HG03097 (cell line): ENCODE results near the gene ANKRD10.

Experiments
- ATAC-seq: cut with Tn5 transposase; IDR thresholded peaks from one replicate; pipeline ENCODE4 v1.9.1; 2021; ENCODE audit not compliant: unreplicated experiment, low FRiP score

ANKRD10 gene

DNA sequence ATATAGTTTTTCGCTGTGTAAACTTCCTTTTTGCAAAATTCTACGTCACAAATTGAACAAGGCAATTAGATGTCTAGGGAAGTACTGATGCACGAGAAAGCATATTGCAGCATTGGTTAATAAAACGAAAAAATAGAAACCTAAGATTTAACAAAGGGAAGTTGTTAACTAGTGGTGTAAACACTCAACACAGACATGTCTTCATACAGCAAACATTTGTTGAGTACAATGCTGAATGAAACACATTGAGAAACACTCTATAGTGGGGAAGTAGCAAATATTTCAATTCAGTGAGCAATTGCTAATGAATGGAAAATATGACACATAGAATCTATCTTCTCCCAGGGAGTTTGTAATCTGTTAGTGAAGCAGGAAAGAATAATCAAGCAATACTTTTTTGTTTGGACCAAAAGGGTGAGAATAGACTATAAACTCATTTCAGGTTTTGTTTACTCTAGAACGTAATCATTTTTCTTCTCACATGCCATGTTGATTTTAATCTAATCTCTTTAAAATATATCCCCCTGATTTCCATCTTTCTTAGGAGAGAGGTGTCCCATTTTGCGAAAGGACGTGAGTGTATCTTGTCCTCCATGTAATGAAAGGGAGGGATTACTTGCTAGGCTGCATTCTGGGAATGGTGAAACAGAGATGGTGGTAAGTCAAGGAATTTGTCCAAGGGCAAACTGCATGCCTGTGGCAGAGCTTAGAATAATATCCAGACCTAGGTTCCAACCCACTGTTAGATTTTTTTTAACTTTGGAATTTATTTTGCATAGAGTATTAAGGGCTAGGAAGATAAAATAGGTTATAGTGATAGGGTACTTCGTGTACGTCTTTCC is 1.7 kb upstream of the ANKRD10 start:
- ATAC-seq: no peak

DNA sequence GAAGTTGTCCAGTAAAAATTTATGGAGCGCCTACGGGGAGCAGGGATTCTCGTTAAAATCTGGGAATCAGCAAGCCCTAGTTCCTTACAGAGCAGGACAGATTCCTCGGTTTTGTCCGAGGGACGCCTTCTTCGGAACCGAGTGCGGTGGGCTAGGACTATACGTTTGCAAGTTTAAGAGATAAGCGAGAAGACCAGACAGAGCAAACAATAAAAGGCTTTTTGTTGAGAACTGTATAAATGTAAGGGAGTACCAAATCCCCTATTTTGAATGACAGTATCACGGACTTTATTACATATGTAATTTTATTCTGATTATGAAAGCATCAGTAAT is 971 bp upstream of the ANKRD10 start:
- no peak for ATAC-seq

DNA sequence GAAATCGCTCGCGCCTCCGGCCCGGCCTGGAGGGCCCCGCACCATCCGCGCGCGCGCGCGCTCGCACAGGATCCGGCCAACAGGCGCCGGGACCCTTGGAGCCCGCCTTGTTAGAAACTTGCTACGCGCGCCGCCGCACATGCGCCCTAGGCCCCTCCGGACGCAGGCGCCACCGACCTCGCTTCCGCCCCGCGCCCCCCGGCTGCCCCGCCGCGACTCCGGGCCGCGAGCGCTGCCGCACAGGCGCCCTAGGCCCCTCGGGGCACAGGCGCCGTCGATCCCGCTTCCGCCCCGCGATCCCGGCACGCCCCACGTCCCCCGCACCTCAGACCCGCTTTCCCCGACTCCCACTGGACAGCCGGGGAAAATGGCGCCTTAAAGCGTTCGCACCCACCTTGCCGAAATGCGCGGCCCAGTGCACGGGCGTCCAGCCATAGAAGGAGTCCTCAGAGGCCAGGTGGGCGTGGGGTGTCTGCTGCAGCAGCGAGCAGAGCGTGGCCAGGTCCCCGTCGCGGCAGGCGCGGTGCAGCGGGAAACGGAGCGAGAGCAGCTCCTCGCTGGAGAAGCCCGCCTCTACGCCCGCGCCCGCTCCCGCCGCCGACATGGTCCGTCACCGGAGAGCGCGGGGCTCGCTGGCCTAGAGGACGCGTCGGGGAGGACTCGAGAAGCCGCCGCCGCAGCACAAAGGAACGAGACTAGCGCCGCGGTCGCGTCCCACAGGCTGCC is 375 bp downstream of the ANKRD10 start:
- ATAC-seq: peak; percentile 39

DNA sequence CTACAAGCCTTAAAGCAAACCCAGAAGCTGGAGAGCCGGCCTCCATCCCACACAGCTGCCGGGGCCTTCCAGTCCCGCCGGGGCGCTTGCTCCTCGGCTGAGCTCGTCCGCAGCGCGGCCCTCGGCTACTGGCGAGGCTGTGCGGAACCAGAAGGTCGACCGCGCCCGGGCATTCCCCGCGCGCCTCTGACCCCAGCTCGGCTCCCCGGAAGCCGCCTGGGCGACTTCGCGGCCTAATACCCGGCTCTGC is 863 bp downstream of the ANKRD10 start:
- ATAC-seq: no peak

DNA sequence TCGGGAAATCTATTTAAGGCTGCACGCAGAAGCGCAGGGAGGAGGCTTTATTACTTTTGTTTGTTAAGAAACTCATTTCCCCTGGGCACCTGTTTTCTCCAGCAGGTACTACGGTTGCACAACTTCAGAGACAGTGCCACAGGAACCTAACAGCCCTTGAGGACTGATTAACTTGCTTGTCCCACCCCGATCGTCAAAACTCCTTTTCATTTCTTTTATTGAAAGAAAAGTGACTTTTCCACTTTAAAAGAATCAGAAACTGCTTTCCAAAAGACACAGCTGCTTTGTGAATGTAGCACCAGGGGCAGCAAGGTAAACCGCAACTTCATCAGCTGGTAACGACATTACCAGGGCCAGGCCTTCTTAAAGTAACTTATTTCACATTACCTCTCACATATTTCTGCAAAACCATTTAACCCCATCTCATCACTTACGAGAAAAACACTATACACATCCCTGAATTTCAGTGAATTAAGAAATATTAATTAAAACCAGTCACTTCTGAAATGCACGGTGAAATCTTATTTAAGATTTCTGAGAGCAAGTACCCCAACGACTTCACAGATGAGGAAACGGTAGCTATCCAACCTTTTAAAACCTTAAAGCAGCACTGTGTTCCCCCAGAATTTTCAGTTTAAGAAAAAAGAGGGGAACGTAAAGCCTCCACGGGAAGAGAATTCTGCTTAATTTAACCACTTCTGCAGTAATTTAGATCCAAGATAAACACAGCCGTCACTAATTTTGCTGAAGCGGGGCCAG is 1.4 kb downstream of the ANKRD10 start:
- ATAC-seq: no peak

DNA sequence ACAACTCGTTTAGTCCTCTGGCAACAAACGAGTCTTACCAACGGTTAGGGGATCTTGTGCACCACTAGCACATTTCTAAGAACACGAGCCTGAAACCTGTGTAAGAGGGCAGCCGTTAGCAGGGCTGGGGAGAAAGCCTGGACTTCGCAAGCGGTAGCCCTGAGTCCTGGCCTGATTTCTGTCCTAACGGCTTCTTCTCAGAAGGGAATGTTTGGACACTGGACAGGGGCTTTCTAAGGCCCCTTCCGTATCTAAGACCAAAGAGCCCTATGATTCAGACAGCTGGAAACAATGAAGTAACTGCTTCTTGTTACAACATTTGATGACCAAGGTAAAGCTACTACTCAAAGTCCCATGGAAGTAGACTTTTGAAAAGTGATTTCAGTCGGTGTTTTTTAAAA is 2.2 kb downstream of the ANKRD10 start:
- ATAC-seq: no peak

DNA sequence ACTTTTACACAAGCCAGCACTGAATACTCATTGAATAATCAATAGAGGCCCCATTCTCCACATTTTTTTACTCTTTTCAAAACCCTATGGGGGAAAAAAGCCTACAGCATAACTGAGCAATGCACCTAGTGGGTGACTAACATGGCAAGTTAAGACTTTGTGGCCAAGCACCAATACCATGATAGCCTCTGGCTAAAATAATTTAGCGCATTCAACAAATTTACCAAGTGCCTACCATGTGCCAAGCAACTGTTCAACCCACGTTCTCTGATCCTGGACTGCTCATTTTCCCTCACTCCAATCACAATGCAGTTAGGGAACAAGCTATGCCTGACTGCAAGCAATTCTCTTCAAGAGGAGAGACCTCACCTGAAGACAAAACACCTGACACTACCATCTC is 3.0 kb downstream of the ANKRD10 start:
- no peak for ATAC-seq

DNA sequence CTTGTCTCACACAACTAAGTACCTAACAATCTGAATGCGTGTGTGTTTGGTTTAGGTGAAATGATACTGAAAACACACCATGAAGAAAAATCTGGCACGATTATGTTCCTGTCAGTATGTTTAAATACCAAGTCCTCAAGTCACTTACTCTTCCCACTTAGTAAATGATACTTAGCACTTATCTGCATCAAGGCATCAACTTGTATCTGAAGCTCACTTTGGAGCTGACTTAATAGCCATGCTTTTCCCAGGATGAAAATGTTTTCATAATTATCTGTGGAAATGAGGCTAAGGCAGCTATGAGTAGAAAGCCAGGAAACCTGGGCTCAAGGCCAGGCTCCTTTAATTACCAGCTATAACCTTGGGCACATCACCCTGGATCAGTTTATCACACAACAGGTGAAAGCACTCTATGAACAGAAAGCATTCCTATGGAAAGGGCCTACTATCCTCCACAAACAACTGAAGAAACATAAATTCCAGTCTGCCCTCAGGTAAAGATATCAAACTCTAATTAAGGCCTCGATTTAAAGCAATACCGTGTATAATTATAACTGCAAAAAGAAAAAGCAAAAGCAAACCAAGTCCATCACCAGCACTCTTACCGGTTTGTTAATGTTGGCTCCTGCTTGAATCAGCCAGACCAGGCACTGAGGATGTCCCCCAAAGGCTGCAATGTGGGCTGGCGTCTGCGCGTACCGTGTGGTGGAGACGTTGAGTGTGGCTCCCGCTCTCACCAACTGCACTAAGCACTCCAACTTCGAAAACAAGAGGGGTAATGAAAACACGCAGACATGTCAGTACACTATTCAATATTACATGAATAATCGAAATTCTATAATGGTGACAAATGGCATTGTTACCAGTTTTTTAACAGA is 4.6 kb downstream of the ANKRD10 start:
- no peak for ATAC-seq

DNA sequence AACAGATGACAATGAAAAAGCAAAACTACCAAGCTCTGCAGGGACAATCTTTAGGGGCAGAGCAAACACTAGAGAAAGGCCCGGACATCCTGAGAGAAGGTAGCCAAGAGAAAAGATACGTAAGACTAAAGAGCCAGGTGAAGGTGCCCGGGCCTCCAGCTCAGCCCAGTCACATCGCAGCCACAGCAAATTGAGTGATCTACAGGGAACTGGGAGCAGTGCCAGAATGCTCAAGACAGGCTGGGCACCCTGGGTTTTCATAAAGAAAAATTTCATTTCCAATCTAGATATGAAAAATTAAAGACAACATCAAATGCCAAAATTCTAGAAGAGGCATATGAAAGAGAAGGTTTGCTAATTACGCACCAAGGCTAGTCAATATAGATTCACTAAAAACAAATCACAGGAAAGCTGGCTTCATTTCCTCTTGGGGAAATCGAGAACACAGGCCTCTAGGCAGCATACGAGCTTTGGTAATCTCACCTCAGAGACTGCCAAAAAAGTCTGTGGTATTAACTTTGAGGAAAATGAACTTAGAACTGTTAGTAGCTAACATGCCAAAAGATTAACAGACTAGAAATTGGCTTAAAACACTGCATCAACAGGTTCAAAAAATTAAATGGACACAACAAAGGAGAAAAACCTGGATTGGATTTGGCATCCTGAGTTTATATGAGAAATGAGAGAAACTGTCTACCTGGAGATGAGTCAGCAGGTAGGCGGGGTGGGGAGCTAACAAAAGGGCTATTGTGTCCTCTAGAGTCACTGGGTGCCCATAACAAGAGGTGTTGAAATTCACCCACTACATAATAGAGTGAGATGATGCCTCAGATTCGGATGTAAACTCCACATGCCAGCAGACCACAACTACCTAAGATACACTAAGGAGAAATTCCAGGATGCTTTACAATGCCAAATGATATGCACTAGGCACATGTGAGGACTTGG is 6.6 kb downstream of the ANKRD10 start:
- no peak for ATAC-seq

DNA sequence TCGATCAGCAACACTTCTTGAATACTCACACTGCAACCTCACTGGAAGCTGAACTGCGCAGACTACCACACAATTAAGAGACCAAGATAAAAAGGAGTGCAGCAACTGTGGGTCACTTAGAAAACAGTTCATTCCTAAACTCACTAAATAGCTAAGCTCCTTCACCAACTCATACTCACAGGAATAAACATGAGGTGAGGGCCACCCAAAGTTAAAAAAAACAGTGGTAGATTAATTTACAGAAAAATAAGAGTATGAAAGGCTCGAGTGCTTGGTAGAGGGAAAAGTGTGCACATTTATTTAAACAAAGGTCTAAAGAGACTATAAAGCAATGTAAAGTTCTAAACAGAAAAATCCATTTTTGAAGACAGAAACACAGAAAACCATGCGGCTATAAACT is 7.6 kb downstream of the ANKRD10 start:
- no peak for ATAC-seq

DNA sequence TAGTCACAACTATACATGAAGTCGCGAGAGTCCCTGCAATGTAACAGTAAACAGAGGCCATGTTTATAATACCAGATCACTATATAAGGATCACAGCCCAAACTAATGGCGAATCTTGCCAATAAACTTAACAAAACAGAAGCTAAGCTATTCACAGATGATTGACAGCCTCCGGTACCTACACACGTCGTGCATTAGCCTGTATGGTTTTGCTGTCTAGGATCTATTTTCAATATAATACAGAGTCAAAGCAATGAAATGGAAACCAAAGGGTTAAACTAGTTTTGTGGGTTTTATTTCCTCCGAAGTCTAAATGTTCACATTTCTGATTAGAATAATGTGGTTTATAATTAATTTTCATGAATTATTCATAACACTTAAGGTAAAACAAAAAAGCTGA is 10.1 kb downstream of the ANKRD10 start:
- ATAC-seq: no peak

DNA sequence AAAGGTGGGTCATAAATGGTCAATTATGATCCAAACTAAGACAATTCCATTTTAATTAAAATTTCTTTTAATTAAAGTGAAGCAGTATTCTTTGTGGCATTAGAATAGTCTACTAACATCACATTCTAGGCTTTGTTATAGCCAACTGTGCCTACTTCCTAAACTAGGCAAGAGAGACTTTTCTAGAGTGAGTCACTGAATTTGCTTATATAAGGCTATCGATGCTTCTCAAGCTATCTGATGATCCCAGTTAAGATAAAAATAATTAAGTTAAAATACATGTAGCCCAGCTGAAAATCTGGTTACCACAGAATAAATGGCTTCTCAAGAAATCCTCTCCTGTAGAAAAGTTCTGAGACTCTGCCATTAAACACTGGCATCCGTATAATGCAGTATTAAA is 12.5 kb downstream of the ANKRD10 start:
- ATAC-seq: no peak

DNA sequence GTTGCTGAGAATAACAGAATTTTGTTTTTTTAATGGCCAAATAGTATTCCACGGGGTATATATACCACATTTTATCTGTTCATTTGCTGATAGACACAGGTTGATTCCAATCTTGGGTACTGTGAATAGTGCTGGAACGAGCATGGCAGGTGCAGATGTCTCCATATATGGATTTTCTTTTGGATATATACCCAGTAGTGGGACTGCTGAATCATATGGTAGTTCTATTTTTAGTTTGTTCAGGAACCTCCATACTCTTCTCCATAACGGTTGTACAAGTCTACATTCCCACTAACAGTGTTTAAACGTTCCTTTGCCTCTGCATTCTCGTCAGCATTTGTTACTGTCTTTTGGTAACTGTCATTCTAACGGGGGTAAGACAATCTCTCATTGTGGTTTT is 17.3 kb downstream of the ANKRD10 start:
- ATAC-seq: no peak

DNA sequence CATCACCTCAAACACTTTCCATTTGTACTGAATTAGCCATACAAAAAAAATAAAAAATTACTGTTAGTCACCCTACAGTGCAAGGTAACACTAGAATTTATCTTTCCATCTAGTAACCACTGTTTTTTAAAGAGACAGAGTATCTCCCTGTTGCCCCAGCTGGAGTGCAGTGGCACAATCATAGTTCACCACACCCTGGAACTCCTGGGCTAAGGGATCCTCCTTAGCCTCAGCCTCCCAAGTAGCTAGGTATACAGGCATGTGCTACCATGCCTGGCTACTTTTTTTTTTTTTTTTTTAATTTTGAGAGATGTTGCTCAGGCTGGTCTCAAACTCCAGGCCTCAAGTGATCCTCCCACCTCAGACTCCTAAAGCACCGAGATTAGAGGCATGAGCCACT is 17.9 kb downstream of the ANKRD10 start:
- ATAC-seq: no peak

DNA sequence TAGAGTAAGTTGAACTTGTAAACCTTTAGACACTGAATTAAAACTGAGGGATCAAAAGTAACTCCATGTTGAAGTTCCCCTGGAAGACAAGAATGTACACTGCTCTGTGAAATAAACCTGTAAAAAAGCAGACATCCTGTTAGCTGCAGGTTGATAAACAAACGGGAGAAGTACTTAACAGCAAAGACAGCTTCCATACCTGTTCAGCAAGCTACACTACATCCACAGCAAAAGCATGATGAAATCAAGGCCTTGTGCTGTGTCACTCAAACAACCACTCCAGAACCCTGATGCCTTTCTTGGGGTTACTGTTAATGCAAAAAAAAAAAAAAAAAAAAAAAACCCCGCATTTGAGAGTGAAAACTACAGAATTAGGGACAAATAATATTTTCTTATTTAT is 20.8 kb downstream of the ANKRD10 start:
- ATAC-seq: no peak

DNA sequence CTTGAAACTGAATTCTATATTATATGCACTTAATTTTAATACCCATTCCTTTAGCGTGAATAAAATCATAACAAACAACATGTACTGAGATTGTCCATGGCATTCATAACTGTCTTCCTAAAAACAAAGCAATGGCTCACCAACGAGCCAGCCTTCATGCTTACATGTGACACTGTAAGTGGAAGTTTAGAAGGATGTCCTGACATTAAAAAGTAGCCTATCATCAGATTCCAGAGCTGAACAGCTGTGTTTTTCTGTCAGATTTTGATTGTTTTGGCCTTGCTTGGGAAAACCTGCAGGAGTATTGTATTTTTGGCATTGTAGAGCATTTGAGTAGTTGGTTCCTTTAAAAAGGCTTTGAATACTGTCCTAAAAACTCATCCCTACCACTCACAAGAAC is 21.3 kb downstream of the ANKRD10 start:
- no peak for ATAC-seq

DNA sequence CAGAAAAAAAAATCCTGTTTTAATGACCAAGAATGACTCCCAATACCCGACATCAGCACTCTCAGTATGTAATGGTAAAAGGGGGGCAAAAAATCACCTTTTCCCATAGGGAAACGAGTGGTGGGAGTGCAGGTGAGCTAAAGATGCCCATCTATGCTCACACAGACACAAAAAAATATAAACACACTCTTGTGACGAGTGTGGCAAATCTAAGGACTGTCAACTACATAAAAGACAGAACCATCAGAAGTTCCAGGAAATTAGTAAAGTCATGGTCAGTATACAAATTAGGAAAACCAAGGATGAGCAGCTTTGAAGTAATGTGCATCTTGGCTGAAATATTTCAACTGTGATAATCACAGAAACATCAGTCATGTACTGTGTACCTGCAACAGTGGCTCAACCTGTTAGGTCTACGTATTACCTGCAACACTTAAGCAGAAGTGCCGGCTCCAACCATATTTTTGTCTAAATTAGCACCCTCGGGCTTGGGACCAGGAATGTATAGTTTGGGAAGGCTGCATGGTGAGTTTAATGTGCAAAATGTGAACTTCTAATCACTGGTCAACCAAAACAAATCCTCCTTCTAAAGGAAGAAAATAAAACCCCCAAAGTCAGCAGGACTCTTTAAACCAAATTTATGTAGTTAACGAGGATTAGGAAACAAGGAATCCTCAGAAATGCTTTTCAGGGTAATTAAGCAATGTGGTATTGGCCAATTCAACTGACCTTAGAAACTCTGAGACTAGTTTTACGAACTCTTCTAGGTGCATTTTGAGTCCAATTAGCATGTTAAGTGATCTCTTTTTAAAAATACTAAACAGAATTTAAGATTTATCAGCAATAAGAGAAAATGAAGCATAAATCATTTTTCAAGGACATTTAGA is 24.3 kb downstream of the ANKRD10 start:
- no peak for ATAC-seq

DNA sequence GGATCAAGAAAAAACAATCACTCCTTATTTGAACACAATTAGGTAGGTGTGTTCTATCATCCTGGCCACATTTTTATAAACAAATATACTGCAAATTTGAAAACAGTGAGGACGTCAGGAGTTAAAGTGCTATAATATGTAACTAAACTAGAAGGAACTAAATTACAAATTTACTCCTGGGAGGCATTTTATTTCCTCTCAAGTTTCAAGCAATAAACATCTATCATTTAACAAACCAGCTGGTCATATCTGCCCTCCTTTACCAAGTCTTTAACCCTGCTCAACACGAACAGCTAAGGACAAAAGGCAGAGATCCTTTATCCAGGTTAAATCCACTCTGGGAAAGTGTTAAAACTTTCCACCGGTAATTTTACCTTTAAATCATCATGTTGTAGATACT is 26.5 kb downstream of the ANKRD10 start:
- ATAC-seq: no peak
